H1 (cell line): ENCODE measurements around the gene C19orf85.

ENCODE experiments used
- EP300 ChIP-seq, 2 experiments: IDR thresholded peaks; 1 replicate in 1 of 2; 2 replicates in 1 of 2; pipeline ENCODE4 v1.6.1; 2011 to 2012; ENCODE audit warnings: low read depth in 2 of 2, low read length in 2 of 2, mild to moderate bottlenecking in 2 of 2, borderline replicate concordance in 1 of 2, inconsistent platforms in 1 of 2, moderate library complexity in 1 of 2
- GABPA ChIP-seq: IDR thresholded peaks from 2 replicates; pipeline ENCODE4 v1.6.1; 2011; ENCODE audit warnings: mild to moderate bottlenecking, low read length, moderate library complexity, borderline replicate concordance; ENCODE audit not compliant: insufficient read depth
- HDAC2 ChIP-seq, 2 experiments: fragments of 300-600 bp in 1 of 2; sonication (generic) in 1 of 2; IDR thresholded peaks; 2 replicates each; pipeline ENCODE4 v1.6.1; 2011 to 2012; ENCODE audit warnings: low read depth in 2 of 2, low read length in 2 of 2, mild to moderate bottlenecking in 2 of 2, moderate library complexity in 2 of 2, borderline replicate concordance in 1 of 2, inconsistent platforms in 1 of 2
- SP1 ChIP-seq: IDR thresholded peaks from 2 replicates; pipeline ENCODE4 v1.6.1; 2011; ENCODE audit warnings: low read depth, low read length
- TAF1 ChIP-seq: IDR thresholded peaks from 2 replicates; pipeline ENCODE4 v1.6.1; 2011; ENCODE audit warnings: mild to moderate bottlenecking, low read depth, low read length
- TF ChIP-seq, protein P1 (sequence below): IDR thresholded peaks from 2 replicates; pipeline ENCODE4 v1.6.1; 2012; ENCODE audit warnings: inconsistent platforms
- TF ChIP-seq, protein P2 (sequence below), 3 experiments: IDR thresholded peaks; 1 replicate in 2 of 3; 2 replicates in 1 of 3; pipeline versions ENCODE4 v1.5.1 to v1.6.1; 2011; ENCODE audit warnings: low read length in 3 of 3, mild to moderate bottlenecking in 3 of 3, inconsistent platforms in 2 of 3, low read depth in 1 of 3, moderate library complexity in 1 of 3; ENCODE audit not compliant: insufficient read depth in 1 of 3; ENCODE audit errors: control extremely low read depth in 1 of 3
- TF ChIP-seq, protein P3 (sequence below): IDR thresholded peaks from 2 replicates; pipeline ENCODE4 v1.6.1; 2011; ENCODE audit warnings: low read length, improper control_type of control experiment

DNA sequence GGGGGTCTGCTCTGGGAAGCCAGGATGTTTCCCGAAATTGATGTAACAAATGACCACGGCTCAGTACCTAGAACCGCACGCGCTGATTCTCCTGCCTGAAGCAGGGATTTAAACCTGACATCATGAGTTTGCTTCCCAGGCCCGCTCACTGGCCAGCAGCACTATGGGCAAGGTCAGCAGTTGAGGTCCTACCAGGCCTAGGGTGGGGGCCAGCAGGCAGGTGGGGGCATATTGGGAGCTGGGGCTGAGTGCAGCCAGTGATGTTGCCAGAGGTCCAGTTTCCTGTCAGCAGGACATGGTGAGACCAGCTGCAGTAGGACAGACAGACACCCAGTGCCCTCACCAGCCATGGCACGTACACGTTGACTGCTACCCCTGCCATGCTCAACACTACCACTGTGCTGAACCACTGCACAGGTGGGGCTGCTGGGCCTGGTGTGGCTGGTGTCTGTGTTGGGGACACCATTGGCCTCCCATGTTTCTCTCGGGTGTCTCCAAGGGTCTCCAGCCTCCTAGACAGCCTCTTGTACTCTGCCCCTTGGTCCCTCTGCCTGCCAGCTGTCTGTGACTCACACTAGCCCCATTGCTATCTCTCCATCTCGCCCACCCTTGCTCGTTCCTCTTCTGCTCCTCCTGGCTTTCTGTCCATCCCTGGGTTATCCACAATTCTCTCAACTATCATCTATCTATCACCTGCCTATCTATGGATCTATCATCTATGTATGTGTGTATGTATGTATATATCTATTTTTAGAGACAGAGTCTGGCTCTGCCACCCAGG is 1.1 kb upstream of the C19orf85 start:
- TF ChIP-seq TAF1 (no peak), HDAC2 (IDR thresholded peaks at IDR 0.05; ENCODE audit: borderline replicate concordance in 1 of 2, low read depth in 2 of 2, low read length in 2 of 2) (no peak), GABPA (no peak), EP300 (IDR thresholded peaks at IDR 0.05; ENCODE audit: borderline replicate concordance in 1 of 2, low read depth in 2 of 2, low read length in 2 of 2) (no peak), SP1 (no peak)
- TF ChIP-seq, protein P1, sequence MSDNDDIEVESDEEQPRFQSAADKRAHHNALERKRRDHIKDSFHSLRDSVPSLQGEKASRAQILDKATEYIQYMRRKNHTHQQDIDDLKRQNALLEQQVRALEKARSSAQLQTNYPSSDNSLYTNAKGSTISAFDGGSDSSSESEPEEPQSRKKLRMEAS: no peak
- TF ChIP-seq, protein P2, sequence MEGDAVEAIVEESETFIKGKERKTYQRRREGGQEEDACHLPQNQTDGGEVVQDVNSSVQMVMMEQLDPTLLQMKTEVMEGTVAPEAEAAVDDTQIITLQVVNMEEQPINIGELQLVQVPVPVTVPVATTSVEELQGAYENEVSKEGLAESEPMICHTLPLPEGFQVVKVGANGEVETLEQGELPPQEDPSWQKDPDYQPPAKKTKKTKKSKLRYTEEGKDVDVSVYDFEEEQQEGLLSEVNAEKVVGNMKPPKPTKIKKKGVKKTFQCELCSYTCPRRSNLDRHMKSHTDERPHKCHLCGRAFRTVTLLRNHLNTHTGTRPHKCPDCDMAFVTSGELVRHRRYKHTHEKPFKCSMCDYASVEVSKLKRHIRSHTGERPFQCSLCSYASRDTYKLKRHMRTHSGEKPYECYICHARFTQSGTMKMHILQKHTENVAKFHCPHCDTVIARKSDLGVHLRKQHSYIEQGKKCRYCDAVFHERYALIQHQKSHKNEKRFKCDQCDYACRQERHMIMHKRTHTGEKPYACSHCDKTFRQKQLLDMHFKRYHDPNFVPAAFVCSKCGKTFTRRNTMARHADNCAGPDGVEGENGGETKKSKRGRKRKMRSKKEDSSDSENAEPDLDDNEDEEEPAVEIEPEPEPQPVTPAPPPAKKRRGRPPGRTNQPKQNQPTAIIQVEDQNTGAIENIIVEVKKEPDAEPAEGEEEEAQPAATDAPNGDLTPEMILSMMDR (IDR thresholded peaks at IDR 0.05; ENCODE audit: control extremely low read depth in 1 of 3, insufficient read depth in 1 of 3, low read depth in 1 of 3, low read length in 3 of 3): no peak
- TF ChIP-seq, protein P3, sequence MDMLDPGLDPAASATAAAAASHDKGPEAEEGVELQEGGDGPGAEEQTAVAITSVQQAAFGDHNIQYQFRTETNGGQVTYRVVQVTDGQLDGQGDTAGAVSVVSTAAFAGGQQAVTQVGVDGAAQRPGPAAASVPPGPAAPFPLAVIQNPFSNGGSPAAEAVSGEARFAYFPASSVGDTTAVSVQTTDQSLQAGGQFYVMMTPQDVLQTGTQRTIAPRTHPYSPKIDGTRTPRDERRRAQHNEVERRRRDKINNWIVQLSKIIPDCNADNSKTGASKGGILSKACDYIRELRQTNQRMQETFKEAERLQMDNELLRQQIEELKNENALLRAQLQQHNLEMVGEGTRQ: no peak
